Skin of body (tissue), 2 donors: ENCODE data around the gene SNRPB. TPM values are rescaled to one million over a fixed set of nuclear protein-coding genes. Genes with fewer than 3 reads are reported as not detected.

ENCODE experiments used
- DNase-seq: peaks from one replicate; lab custom pipeline; 2025; lab: John Stamatoyannopoulos, UW
- total RNA-seq: library from RNA; depleted of rRNA; stranded (reverse); fragments of >200 nt; gene quantifications from one replicate; pipeline ENCODE4 v1.2.3, GENCODE V29; 2014

SNRPB gene
- total RNA-seq, 1 donor from 2014 or later, result 81.6 TPM

DNA sequence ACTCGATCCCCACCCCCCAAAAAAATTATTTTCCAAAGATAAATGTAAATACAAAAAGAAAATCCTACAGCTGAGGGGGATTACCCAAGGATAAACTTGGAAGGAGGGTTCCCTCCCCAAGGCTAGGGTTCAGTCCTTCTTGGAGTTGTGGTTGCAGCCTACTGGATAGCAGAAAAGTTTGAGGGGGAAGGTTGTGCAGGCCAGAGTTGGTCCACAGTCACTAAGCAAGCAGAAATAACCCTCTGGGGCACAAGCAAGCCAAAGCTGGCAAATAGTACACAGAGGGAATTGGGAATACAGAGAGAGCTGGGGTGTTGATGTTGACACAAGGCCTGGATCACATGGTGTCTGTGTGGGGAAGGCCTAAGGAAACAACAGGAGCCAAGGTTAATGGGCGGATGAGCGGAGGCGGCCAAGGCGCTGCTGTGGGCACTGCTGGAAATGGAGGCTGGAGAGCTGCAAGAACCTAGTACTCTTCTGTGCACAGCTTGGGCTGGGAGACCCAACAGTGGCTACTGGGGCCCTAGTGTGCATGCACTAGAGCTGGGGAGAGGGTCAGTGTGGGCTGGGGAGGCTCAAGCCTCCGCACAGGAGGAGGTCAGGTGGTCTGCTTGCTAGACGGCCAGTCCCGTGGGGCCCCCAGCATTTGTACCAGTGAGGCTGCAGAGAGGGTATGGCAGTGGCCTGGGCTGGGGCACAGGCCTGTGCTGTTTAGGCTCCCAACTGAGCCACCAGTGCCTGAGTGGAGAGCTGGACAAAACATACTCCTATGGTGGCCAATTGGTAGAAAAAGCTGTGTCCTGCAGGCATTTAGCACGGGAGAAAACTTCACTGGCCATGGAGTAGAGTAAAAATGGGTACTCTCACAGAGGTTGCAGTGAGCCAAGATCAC lies 5.5 kb upstream of the SNRPB start:
- no peak for DNase-seq

GRCh38 chr20:2473516-2473915 lies 2.9 kb upstream of the SNRPB start:
- DNase-seq, result no peak

- DNase-seq, result no peak
These were observed 582 bp downstream of the SNRPB start for GRCh38 chr20:2469991-2470422.

DNA sequence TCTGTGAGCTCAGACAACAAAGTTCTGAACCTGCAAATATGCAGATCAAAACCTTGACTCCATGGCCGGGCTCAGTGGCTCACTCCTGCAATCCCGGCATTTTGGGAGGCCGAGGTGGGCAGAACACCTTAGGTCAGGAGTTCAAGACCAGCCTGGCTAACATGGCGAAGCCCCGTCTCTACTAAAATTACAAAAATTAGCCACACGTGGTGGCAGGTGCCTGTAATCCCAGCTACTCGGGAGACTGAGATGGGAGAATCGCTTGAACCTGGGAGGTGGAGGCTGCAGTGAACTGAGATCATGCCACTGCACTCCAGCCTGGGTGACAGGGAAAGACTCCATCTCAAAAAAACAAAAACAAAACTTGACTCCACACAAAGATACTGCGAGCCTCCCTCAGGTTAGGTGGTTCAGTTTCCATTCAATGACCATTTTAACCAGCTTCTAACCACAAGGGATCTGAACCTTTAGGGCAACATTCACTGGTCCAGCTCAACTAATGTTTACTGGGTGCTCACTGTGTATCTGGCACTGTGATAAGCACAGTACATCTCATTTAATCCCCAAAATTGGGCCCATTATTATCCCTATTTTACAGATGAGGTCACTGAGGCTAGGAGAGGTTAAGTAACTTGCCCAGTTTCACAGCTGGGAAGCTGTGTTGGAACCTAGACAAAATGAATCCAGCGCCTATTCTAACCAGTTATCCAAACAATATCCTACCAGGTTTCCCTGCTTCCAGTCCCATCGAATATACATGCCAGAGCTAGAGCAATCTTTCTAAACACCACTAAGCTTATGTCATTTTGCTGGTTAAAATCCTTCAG lies 1.8 kb downstream of the SNRPB start:
- no peak for DNase-seq

DNA sequence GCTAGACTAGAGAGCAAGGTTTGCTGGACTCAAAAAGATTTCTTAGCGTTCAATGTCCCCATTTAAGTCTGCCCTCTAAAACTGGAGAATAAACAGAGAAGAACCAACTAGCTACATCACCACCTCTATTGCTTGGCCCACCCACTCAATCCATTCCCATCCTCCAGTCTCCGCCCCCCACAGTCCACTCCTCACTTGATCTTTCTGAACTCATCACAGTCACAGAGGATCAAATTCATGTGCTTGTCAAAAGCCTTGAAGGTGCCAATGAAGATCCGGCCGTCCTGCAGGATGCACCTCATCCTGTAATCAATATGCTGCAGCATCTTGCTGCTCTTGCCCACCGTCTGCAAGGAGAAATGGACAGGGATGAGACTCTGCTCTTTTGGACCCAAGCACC lies 3.2 kb downstream of the SNRPB start:
- DNase-seq, result no peak

GRCh38 chr20:2465100-2465499 lies 5.5 kb downstream of the SNRPB start:
- DNase-seq, result no peak

GRCh38 chr20:2463616-2464365 lies 6.8 kb downstream of the SNRPB start:
- DNase-seq, result no peak

- no peak for DNase-seq
These were observed 8.1 kb downstream of the SNRPB start for GRCh38 chr20:2462484-2462883.

DNA sequence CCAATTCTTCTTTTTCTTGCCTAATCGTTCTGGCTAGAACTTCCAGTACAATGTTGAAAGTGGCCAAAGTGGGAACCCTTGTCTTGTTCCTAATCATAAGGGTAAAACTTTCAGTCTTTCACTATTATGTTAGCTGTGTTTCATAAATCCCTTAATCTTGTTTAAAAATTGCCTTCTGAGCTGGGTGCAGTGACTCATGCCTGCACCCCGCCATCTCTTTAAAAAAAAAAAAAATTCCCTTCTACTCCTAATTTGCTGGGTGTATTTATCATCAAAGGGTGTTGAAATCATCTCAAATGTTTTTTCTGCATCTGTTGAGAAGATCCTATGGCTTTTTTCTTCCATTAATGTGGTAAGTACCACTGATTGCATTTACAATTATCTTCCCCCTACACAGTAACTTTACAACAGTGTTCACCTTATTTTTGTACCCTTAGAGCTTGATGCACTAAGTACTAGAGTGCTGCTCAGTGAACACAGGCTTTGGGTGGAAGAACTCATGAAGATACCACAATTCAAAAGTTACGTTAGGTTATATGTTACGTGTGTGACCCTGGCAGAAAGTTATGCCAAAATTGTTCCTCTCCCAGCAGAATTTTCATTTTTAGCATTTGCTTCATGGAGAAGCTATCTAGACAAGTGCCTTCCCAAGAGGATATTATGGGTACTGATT lies 9.7 kb downstream of the SNRPB start:
- no peak for DNase-seq

- no peak for DNase-seq
These were observed 10.4 kb downstream of the SNRPB start for GRCh38 chr20:2459981-2460751.

DNA sequence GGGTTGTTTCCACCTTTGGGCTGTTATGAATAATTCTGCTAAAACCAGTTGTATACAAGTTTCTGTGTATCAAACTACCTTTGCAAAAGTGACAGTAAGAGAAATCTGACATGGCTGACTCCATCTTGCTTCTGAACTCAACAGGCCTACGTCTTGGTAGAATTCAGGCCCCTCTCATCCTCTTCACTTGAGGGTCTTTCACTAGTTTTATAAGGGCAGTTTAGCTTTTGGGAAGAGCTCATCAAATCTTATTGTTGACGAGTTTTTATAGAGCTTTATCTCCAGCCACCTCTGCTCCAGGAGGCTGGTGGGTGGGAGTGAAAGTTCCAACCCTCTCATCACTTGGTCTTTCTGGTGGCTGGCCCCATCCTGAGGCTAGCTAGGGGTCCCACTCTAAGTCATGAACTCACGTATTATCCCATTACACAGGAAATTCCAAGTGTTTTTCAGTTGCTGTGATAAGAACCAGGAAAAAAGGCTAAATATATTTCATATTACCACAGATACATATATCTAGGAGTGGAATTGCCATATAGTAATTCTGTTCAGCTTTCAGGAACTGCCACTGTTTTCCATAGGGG lies 11.6 kb downstream of the SNRPB start:
- no peak for DNase-seq

DNA sequence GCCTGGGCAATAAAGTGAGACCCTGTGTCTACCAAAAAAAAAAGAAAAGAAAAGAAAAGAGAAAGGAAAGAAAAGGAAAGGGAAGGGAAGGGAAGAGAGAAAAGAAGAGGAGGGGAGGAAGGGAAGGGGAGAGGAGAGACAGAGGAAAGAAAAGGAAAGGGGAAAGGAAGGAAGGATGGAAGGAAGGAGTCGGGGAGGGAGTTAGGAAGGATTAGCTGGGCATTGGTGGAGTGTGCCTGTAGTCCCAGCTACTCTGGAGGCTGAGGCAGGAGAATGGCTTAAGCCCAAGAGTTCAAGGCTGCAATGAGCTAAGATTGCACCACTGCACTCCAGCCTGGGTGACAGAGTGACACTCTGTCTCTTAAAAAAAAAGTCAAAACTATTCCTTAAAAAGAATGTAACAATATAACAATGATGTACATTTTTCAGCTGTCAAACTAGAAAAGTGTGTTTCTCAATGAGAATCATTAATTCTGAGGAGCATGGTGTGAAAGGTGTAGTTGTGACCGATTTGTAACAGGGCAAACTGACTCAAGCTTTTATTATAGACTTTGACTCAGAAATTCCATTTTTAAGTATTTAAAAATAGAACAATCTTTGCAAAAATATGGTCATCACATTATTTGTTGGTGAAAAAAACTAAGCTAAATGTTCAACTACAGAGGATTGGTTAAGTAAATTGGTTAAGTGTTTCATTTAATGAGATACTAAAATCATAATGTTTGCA lies 14.7 kb downstream of the SNRPB start:
- DNase-seq, result no peak

DNA sequence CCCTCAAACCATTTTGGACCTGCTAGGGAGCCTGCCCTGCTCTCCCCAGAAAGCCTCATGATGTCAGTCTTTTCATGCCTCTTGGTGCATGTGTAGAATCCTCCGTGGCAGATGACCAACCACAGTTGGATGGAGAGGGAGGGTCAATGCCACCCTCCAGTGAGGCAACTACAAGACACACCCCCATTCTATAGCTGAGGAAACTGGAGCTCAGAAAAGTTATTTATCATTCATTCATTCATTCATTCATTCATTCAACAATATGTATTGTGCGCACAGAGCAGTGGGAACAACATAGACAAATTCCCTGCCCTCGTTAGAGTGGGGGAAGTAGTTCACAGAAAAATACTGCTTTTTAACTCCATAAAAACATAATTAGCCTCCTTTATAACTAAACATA lies 16.8 kb downstream of the SNRPB start:
- no peak for DNase-seq

- peak; percentile 23 for DNase-seq
These were observed 18.5 kb downstream of the SNRPB start for GRCh38 chr20:2451939-2452732.

DNA sequence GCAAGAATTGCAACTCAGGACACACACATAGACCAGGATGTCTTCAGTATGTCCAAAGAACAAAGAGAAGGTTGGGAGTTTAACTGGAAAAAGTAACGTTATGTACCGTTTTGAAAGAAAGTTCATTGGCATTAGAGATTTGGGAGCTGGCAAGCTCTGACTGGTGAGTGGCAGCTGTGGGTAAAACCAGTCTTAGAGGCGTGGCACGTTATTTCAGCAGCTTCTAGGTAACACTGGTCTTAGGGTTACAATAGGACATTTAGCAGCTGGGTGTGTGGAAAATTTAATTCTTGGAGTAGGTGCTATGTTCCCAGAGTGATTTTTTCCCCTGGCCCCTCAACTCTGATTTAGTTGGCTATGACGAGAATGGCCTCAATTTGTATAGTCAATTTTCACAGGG lies 19.2 kb downstream of the SNRPB start:
- no peak for DNase-seq

- no peak for DNase-seq
These were observed 21.2 kb downstream of the SNRPB start for GRCh38 chr20:2449386-2449785.

- DNase-seq, result no peak
These were observed 23.7 kb downstream of the SNRPB start for GRCh38 chr20:2446845-2447244.

DNA sequence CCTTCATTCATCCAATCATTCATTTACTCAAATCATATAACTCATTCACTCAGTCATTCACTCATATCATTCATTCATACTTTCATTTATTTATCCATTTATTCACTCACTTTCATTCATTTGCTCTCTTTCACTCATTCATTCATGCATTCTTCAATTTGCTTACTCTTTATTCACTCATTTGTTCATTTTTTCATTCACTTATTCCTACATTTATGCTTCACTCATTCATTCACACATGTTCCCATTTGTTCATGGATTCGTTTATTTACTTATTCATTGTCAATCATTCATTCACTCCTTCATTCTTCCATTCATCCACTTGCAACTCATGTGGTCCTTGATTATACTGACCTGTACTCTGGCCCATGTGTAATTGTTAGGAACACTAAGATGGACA lies 39.4 kb downstream of the SNRPB start:
- no peak for DNase-seq

GRCh38 chr20:2430538-2430937 lies 40.1 kb downstream of the SNRPB start:
- no peak for DNase-seq
